Inflammatory macrophage (primary cell): ENCODE results near the gene SWI5.

Experiments
- DNase-seq, 2 donors: peaks; one replicate each; pipeline ENCODE4 v3.0.0-alpha.2; 2020 to 2022

Gene SWI5

GRCh38 chr9:128321879-128322403 lies 45.9 kb downstream of the SWI5 start:
- DNase-seq, result no peak

GRCh38 chr9:128322404-128323211 lies 46.5 kb downstream of the SWI5 start, which contains the start of the genes COQ4 and TRUB2:
Gene COQ4, plus strand, starts transcription at chr9:128322839. Its CDS starts 20 bp downstream, at chr9:128322859.
Gene TRUB2, minus strand, starts transcription at chr9:128322447. Its CDS starts 39 bp downstream, at chr9:128322408.
- peak; percentile 94 for DNase-seq

GRCh38 chr9:128323212-128323730 lies 47.2 kb downstream of the SWI5 start:
- DNase-seq, result no peak

GRCh38 chr9:128323791-128324190 lies 47.7 kb downstream of the SWI5 start:
- peak; percentile 14 to 52 for DNase-seq

GRCh38 chr9:128324401-128324800 lies 48.3 kb downstream of the SWI5 start:
- no peak for DNase-seq

- no peak for DNase-seq
These were observed 49.6 kb downstream of the SWI5 start for GRCh38 chr9:128325629-128326028.

- DNase-seq, result no peak
These were observed 57.4 kb downstream of the SWI5 start for GRCh38 chr9:128333451-128333869.

GRCh38 chr9:128335161-128335560 lies 59.1 kb downstream of the SWI5 start:
- no peak for DNase-seq

- DNase-seq, result no peak
These were observed 59.8 kb downstream of the SWI5 start for GRCh38 chr9:128335914-128336313.

GRCh38 chr9:128337936-128338335 lies 61.9 kb downstream of the SWI5 start:
- no peak for DNase-seq
